OCI-M1 (cell line): ENCODE results near the gene L3MBTL3.
A peak's percentile ranks its signal among the peaks of the same experiment; 100 is the strongest.
"Not testable (repeated sequence)": the region's sequence is repeated elsewhere in the genome, so short reads cannot be mapped to it uniquely, and the experiment has no call there.

ENCODE experiments used
- DNase-seq: peaks from one replicate; lab custom pipeline; 2025; lab: John Stamatoyannopoulos, UW

The L3MBTL3 gene

DNA sequence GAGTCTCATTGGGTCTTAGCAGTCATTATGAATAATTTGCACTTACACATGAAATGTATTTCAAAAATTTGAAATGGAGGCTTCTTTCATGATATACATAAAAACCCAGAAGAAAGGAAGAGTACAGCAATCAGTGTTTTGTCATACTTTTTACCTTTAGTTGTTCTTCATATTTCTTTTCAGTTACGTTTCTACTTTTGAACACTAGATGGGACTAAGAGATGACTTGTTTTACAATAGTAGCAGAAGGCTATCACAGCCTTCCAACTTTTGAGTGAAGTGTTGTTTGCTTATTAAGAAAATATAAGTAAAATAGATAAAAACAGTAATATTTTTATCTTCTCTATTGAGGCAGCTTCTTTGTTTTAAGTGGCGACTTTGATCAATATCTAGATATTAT, 58.1 kb downstream of the L3MBTL3 start:
- DNase-seq: peak; percentile 35

GRCh38 chr6:130090796-130091195, 72.4 kb downstream of the L3MBTL3 start:
- DNase-seq: no peak

GRCh38 chr6:130093546-130093945, 75.2 kb downstream of the L3MBTL3 start:
- DNase-seq: no peak

DNA sequence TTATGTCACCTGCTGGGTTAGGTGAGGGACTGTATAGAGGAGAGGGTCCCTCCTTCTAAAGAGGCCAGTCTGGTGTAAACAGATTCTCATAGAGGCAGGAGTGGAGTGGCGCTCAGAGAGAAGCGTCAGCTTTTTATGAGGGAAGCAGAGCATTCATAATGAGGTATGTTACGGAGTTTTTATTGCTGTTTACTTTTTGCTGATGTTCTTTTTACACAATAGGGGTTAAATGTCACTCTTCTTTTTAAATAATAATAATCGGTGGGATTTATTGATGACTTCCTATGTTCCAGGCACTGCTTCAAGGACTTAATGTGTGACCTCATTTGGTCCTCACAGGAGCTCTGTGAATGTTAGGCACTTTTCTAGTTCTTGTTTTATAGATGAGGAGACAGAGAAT, 79.9 kb downstream of the L3MBTL3 start:
- DNase-seq: no peak

DNA sequence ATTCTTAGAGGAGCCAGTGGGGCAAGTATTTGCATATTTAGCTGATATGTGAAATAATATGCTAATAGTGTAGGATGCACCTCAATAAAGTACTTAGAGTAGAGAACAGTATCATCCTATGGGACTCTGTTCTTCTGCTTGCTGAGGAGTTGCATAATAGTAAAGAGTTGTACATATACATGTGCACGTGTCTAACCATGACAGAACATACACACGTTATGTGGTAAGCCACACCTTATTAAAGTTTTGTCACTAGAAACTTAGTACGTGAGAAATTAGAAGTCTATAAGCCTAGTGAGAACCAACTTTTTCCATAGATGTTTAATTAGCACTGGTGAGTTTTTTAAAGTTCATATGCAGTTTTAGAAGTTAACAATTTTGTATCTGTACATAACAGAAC, 80.7 kb downstream of the L3MBTL3 start:
- no peak for DNase-seq

DNA sequence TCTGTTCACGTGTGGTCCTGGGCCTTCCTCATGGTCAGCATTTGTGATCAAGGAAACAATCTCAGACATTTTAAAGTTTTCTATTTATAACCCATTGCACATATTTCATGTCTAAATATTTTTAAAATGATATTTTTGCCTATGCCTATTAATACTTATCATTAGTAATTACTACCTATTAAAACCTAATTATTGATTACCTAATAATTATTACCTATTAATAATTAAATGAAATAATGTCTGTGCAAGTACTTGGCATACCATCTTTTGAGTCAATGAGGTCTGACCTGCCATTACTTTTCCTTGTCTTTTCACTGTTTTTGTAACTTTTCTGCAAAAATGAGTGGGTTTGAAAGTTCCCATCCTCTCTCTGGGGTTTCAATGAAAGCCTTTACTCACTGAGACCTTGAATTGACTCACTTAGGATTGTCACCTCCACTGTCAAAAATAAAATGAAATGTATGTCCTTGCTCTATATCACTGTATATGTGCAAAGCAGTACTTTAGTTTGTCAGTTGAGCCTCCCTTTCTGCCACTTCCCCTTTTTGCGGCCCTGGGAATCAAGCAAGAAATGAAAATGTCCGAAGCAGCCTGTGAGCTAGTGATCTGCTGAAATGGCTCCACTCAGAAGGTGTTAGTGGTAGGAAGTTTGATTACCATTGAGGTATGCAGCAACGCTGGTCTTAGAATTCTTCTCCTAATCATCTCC, 87.8 kb downstream of the L3MBTL3 start:
- DNase-seq: peak; percentile 91

DNA sequence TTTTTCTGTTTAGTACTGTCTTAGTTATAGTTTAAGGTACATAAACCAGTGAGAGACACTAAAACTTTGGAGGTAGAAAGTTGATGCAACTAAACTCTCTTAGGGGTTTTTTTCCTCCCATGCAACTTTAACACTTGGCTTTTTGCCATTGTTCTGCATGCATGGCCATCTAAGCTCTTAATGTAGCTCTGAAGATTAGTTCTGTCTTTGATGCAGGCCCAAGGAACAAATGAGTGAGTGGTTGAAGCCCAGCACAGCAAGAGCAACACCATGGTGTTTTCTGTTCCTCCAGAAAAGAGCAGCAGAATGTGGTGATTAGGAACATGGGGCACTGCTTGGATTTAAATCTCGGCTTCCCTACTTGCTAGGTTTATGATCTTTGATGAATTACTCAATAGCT, 89.3 kb downstream of the L3MBTL3 start:
- DNase-seq: peak; percentile 31

- no peak for DNase-seq
These were observed 92.7 kb downstream of the L3MBTL3 start for GRCh38 chr6:130111031-130111430.

- no peak for DNase-seq
These were observed 94.9 kb downstream of the L3MBTL3 start for GRCh38 chr6:130113201-130113710.

- DNase-seq: no peak
These were observed 96.7 kb downstream of the L3MBTL3 start for GRCh38 chr6:130115036-130115435.

GRCh38 chr6:130116273-130116672, 97.9 kb downstream of the L3MBTL3 start:
- no peak for DNase-seq

GRCh38 chr6:130117187-130117701, 98.9 kb downstream of the L3MBTL3 start:
- not testable (repeated sequence) for DNase-seq

DNA sequence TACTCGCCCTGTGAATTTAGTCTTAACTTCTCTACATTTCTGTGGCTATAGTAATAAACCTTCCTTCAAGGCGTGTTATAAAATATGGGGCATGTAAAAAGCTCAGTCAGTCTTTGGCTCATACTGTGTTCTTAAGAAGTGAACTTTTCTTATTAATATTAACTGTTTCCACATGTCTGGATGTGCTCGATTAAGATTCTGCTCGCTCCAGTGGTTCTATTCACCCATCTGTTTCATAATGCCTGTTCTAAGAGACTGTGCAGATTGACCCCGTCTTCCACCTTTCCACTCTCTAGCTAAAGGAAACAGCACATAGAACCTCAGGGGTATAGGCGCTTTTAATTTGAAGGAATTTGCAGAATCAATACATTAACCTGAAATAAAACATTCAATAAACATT, 99.9 kb downstream of the L3MBTL3 start:
- no peak for DNase-seq

- DNase-seq: no peak
These were observed 100.8 kb downstream of the L3MBTL3 start for GRCh38 chr6:130119211-130119610.

DNA sequence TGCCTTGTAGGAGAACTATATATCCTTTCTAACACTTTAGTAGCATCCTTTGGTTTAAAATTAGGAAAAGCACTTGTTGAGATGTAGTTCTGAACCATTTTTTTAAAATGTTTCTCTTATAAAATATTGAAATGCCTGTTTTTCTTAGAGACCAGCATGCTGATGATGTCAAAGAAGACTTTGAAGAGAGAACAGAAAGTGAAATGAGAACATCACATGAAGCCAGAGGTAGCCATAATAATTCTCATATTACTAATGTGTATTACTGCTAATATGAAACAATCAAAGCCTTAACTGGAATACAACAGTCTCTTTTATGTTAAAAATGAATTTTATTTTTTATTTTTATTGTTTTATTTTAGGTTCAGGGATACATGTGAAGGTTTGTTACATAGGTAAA, 102.3 kb downstream of the L3MBTL3 start:
- DNase-seq: no peak

DNA sequence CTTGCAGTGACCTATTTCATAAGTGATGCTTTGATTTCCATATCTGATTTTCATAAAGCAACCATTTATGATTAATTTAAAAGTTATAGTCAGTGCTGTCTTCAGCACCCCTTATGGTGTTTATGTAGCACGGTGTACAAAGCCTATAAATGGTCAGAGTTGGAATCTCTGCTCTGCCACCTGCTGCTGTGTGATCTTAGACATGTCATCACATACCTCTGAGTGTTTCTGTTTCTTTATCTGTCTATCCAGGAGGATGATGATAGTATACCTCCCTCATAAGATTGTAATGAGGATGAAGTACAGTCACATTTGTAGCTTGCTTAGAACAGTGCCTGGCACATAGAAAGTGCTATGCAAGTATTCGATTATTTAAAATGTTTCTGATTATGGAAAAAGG, 103.9 kb downstream of the L3MBTL3 start:
- DNase-seq: no peak

DNA sequence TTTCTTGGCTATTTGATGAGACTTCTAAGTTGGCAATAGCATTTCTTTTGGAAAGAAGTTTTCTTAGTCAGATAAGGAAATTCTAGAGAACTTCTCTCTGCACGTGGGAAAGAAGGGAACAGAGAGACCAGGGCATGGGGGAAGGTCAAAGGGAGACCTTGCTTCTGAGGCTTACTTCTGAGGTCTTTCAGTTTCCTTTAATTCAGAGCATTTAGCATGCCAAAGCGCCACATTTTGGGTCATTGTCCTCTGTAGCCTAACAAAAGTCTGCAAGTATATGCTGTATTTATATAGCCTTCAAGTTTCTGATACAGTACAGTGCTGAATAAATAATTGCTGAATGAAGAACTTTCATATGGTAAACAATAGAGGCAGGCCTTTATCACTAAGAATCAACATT, 108.8 kb downstream of the L3MBTL3 start:
- no peak for DNase-seq

GRCh38 chr6:130128326-130128725, 109.9 kb downstream of the L3MBTL3 start:
- no peak for DNase-seq

DNA sequence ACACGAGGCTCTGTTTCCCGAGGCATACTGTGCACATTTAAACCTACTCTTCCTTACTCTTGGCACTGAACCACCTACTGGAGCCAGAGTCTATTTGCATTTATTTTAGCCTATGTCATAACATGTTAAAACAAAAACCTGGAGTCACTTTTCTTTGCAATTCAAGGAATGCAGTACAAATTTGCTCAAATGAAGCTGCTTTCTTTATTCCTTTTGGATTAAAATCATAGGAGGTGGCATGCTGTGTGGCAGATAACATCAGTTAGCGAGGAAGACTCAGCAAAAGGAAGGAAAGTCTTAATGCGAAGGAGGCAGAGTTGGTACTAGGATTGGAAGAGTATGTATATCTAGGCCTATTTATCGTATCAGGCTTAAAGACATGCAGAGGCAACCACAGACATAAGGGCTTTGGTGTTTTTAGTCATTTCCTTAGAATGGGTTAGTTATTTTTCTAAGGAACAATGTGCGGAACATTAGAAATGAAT, 111.4 kb downstream of the L3MBTL3 start:
- DNase-seq: no peak

DNA sequence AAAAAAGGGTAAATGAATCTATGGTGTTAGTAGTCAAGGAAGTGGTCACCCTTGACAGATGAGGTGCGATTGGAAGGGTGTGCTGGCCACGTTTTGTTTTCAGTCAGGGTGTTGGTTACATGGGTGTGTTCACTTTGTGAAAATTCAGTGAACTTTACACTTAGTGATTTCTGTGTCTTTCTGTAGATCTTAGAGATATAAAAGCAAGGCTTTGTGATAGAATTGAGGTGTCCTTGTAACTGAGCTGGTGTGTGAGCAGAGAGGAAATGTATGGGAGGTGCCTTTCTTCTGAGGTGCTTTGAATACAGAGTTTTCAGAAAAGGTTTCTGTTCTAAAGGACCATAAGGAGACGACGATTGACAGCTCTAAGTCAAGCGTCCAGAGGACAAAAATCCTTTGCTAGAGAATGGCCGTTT, 113.9 kb downstream of the L3MBTL3 start:
- DNase-seq: no peak

GRCh38 chr6:130134582-130134981, 116.2 kb downstream of the L3MBTL3 start:
- no peak for DNase-seq

GRCh38 chr6:130136798-130137197, 118.4 kb downstream of the L3MBTL3 start:
- no peak for DNase-seq

DNA sequence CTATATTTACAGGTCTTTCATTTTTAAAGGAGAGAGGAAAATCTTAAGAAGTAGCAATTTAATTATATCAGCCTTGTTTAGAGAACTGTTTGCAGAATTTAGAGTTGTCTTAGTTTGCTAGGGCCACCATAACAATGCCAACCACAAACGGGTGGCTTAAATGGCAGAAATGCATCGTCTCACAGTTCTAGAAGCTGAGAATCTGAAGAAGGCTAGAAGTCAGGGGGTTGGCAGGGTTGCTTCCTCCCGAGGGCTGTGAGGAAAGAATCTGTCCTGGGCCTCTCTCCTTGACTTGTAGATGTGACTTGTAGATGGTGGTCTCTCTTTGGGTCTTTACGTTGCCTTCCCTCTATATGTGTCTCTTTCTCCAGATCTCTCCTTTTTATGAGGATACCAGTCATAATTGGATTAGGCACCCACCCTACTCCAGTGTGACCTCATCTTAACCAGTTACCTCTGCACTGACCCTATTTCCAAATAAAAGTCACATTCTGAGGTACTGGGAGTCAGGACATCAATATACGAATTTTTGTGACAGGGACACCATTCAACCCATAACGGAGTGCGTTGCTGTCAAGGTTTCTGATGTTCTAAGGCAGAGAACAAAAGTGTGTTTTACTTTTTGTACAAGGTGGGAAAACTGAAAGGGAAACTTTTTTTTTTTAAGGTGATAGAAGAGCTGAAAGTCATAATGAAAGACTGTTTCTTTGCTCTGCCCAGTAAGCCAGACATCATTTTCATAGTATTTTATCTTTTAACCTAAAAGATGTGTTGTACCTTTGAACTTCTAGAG, 119.9 kb downstream of the L3MBTL3 start:
- DNase-seq: no peak
